ENCODE measurements around the gene KCNN2. TPM values are rescaled to one million over a fixed set of nuclear protein-coding genes. Genes with fewer than 3 reads are reported as not detected.

The KCNN2 gene
- total and polyA plus RNA-seq, 10 of the 15 experiments (the other 5 are each of a cell fraction or from before 2014, with no cell fraction given): 0.21 to 3.6 (median 0.79) TPM

DNA sequence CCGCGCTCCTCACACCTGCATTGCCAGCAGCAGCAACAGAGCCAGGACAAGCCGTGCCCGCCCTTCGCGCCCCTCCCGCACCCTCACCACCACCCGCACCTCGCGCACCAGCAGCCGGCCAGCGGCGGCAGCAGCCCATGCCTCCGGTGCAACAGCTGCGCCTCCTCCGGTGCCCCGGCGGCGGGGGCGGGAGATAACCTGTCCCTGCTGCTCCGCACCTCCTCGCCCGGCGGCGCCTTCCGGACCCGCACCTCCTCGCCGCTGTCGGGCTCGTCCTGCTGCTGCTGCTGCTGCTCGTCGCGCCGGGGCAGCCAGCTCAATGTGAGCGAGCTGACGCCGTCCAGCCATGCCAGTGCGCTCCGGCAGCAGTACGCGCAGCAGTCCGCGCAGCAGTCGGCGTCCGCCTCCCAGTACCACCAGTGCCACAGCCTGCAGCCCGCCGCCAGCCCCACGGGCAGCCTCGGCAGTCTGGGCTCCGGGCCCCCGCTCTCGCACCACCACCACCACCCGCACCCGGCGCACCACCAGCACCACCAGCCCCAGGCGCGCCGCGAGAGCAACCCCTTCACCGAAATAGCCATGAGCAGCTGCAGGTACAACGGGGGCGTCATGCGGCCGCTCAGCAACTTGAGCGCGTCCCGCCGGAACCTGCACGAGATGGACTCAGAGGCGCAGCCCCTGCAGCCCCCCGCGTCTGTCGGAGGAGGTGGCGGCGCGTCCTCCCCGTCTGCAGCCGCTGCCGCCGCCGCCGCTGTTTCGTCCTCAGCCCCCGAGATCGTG lies 517 bp downstream of the KCNN2 start:
- in situ Hi-C loops (cut with MboI): loop anchor here (5.0 to 25.0 kb wide), 2 partner anchors 85 to 425 kb away; no protein-coding TSS in a partner anchor
- no peak for DNase-seq (ENCODE audit: low read depth, low spot score)
- no peak for FAIRE-seq
- H3K79me2 ChIP-seq (ENCODE audit: control insufficient read depth, insufficient read depth, low read length): no peaks in the 10 kb centered on the region
- H3K9me3 ChIP-seq (replicated peaks; ENCODE audit: control insufficient read depth, insufficient read depth, low read length): no peaks in the 10 kb centered on the region; the same call in 2 of the 3 replicates
- SMC1A ChIA-PET (ENCODE audit: uncharacterized antibody, unreplicated experiment): interaction anchor here (0.6 to 13.1 kb wide), 10 partner anchors 13 to 93 kb away, joined by 3 to 297 read pairs (median 11); no protein-coding TSS in a partner anchor
- CTCF ChIA-PET: interaction anchor here (0.8 to 10.8 kb wide), 9 partner anchors 25 to 97 kb away, joined by 3 to 347 read pairs (median 5); no protein-coding TSS in a partner anchor
- no peaks in the 10 kb centered on the region for H3K4me1 ChIP-seq (ENCODE audit: control insufficient read depth, insufficient read depth, low read length)
- peaks cover 0 to 18% of the 10 kb centered on the region in 2 experiments; a peak in 2 of 4 replicates for H3K27me3 ChIP-seq (replicated peaks in 1 of 2; ENCODE audit: control insufficient read depth in 2 of 2, insufficient read depth in 2 of 2, low read length in 1 of 2)
- H3K4me2 ChIP-seq (ENCODE audit: control insufficient read depth, insufficient read depth): peak overlapping the region; percentile 59; the same call in 1 of the 2 replicates
- H2AFZ ChIP-seq (ENCODE audit: control insufficient read depth, low read depth, low read length): peak overlapping the region; percentile 29; the same call in 1 of the 2 replicates
- H3K27ac ChIP-seq (ENCODE audit: control insufficient read depth, insufficient read depth): no peak overlapping the region
- RAD21 ChIA-PET (ENCODE audit: unreplicated experiment): interaction anchor here (0.8 to 13.6 kb wide), 12 partner anchors 11 to 98 kb away, joined by 3 to 318 read pairs (median 4); no protein-coding TSS in a partner anchor
- POLR2A ChIA-PET: interaction anchor here (0.6 to 3.5 kb wide), 7 partner anchors 10 to 86 kb away, joined by 3 to 16 read pairs (median 4); no protein-coding TSS in a partner anchor
- no TSS peak for BruUV-seq (replicated peaks)
- H3K9ac ChIP-seq (ENCODE audit: control insufficient read depth, insufficient read depth, low read length): no peak overlapping the region
- WGBS (ENCODE audit: insufficient coverage, insufficient replicate concordance, low lambda C conversion rate, missing lambda C conversion rate): 20% methylated on average over 47 of the region's 87 CpGs
- H4K20me1 ChIP-seq (ENCODE audit: control insufficient read depth, insufficient read depth): no peaks in the 10 kb centered on the region
- H3K4me3 ChIP-seq: peak overlapping the region; percentile 32; the same call in 1 of the 2 replicates
- ATAC-seq: peak; percentile 49
- intact Hi-C loops (cut with micrococcal nuclease; ENCODE audit: unreplicated experiment): loop anchor here (1.0 to 10.0 kb wide), 2 partner anchors 56 to 812 kb away; no protein-coding TSS in a partner anchor
- H3K36me3 ChIP-seq (ENCODE audit: control insufficient read depth in 2 of 2, insufficient read depth in 2 of 2, low read length in 1 of 2): no peaks in the 10 kb centered on the region
- TF ChIP-seq HCFC1 (IDR thresholded peaks at IDR 0.05; ENCODE audit: low read length) (peak; percentile 0; the same call in 1 of the 2 replicates), DPF2 (IDR thresholded peaks at IDR 0.05) (peak; percentile 56), GATAD2B (conservative IDR thresholded peaks at IDR 0.05; ENCODE audit: low read depth) (peak; percentile 57; the same call in 1 of the 2 replicates), SUZ12 (IDR thresholded peaks at IDR 0.05; ENCODE audit: unreplicated experiment) (no peak), PAX5 (IDR thresholded peaks at IDR 0.05; ENCODE audit: borderline replicate concordance, low read depth, low read length) (no peak), EGR1 (IDR thresholded peaks at IDR 0.05; ENCODE audit: borderline replicate concordance in 1 of 2, low read depth in 2 of 2, low read length in 2 of 2) (no peak), LARP7 (IDR thresholded peaks at IDR 0.05) (peak; percentile 69), KAT2A (conservative IDR thresholded peaks at IDR 0.05; ENCODE audit: control insufficient read depth, low read depth, low read length) (no peak), ZNF274 (IDR thresholded peaks at IDR 0.05; ENCODE audit: insufficient read depth, insufficient read length) (no peak), FOXM1 (IDR thresholded peaks at IDR 0.05; ENCODE audit: low read depth, low read length) (no peak), NR2F1 (conservative IDR thresholded peaks at IDR 0.05) (0 out of 2 replicates have a peak, but pooled peaks have one; percentile 33), STAT3 (IDR thresholded peaks at IDR 0.05; ENCODE audit: low read depth, low read length) (no peak), CEBPB (IDR thresholded peaks at IDR 0.05; ENCODE audit: borderline replicate concordance in 1 of 2, low read depth in 2 of 2, low read length in 2 of 2) (no peak), TCF12 (IDR thresholded peaks at IDR 0.05; ENCODE audit: low read depth, low read length) (peak; percentile 26; the same call in 1 of the 2 replicates)
- TF ChIP-seq, protein P1, sequence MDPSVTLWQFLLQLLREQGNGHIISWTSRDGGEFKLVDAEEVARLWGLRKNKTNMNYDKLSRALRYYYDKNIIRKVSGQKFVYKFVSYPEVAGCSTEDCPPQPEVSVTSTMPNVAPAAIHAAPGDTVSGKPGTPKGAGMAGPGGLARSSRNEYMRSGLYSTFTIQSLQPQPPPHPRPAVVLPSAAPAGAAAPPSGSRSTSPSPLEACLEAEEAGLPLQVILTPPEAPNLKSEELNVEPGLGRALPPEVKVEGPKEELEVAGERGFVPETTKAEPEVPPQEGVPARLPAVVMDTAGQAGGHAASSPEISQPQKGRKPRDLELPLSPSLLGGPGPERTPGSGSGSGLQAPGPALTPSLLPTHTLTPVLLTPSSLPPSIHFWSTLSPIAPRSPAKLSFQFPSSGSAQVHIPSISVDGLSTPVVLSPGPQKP (IDR thresholded peaks at IDR 0.05; ENCODE audit: low read depth, low read length): no peak
- TF ChIP-seq, protein P2, sequence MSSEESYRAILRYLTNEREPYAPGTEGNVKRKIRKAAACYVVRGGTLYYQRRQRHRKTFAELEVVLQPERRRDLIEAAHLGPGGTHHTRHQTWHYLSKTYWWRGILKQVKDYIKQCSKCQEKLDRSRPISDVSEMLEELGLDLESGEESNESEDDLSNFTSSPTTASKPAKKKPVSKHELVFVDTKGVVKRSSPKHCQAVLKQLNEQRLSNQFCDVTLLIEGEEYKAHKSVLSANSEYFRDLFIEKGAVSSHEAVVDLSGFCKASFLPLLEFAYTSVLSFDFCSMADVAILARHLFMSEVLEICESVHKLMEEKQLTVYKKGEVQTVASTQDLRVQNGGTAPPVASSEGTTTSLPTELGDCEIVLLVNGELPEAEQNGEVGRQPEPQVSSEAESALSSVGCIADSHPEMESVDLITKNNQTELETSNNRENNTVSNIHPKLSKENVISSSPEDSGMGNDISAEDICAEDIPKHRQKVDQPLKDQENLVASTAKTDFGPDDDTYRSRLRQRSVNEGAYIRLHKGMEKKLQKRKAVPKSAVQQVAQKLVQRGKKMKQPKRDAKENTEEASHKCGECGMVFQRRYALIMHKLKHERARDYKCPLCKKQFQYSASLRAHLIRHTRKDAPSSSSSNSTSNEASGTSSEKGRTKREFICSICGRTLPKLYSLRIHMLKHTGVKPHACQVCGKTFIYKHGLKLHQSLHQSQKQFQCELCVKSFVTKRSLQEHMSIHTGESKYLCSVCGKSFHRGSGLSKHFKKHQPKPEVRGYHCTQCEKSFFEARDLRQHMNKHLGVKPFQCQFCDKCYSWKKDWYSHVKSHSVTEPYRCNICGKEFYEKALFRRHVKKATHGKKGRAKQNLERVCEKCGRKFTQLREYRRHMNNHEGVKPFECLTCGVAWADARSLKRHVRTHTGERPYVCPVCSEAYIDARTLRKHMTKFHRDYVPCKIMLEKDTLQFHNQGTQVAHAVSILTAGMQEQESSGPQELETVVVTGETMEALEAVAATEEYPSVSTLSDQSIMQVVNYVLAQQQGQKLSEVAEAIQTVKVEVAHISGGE (CRISPR knock-in tag; IDR thresholded peaks at IDR 0.05): no peak
- TF ChIP-seq, protein P3, sequence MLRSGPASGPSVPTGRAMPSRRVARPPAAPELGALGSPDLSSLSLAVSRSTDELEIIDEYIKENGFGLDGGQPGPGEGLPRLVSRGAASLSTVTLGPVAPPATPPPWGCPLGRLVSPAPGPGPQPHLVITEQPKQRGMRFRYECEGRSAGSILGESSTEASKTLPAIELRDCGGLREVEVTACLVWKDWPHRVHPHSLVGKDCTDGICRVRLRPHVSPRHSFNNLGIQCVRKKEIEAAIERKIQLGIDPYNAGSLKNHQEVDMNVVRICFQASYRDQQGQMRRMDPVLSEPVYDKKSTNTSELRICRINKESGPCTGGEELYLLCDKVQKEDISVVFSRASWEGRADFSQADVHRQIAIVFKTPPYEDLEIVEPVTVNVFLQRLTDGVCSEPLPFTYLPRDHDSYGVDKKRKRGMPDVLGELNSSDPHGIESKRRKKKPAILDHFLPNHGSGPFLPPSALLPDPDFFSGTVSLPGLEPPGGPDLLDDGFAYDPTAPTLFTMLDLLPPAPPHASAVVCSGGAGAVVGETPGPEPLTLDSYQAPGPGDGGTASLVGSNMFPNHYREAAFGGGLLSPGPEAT (IDR thresholded peaks at IDR 0.05; ENCODE audit: low read depth): peak; percentile 33; the same call in 1 of the 2 replicates
